Keratinocyte (primary cell): ENCODE results near the gene LRRC28. TPM values are rescaled to one million over a fixed set of nuclear protein-coding genes. Genes with fewer than 3 reads are reported as not detected.

ENCODE experiments used
- DNase-seq: peaks from one replicate; pipeline ENCODE4 v3.0.0-alpha.2; 2011; ENCODE audit warnings: low read depth, missing footprints, low spot score
- FAIRE-seq: peaks from 2 replicates; lab custom pipeline; 2011; peaks lifted over from hg19 to GRCh38; lab: Jason Lieb, UNC
- H2AFZ ChIP-seq: 2 replicates; pipeline ENCODE4 v1.6.0; 2012; ENCODE audit warnings: low read length, control low read depth, inconsistent platforms; ENCODE audit not compliant: control insufficient read depth
- H3K27ac ChIP-seq: 2 replicates; pipeline ENCODE4 v1.5.1; 2011; ENCODE audit warnings: low read length; ENCODE audit not compliant: control insufficient read depth, insufficient read depth
- H3K27me3 ChIP-seq: 3 replicates; pipeline ENCODE4 v1.6.0; 2011; ENCODE audit warnings: low read length; ENCODE audit not compliant: control insufficient read depth, insufficient read depth; ENCODE audit errors: extremely low read depth
- H3K36me3 ChIP-seq, 2 experiments: 2 replicates in 1 of 2; 3 replicates in 1 of 2; pipeline ENCODE4 v1.5.1; 2011; ENCODE audit warnings: low read length in 2 of 2, mild to moderate bottlenecking in 1 of 2; ENCODE audit not compliant: control insufficient read depth in 2 of 2, insufficient read depth in 2 of 2; ENCODE audit errors: extremely low read depth in 1 of 2
- H3K4me1 ChIP-seq: 3 replicates; pipeline ENCODE4 v1.5.1; 2011; ENCODE audit warnings: low read length; ENCODE audit not compliant: control insufficient read depth, insufficient read depth; ENCODE audit errors: extremely low read depth
- H3K4me2 ChIP-seq: 3 replicates; pipeline ENCODE4 v1.6.0; 2011; ENCODE audit warnings: low read depth, low read length; ENCODE audit not compliant: control insufficient read depth, insufficient read depth; ENCODE audit errors: extremely low read depth
- H3K4me3 ChIP-seq, 3 experiments: fragments of 200-600 bp in 1 of 3; sonication (generic) in 1 of 3; 2 replicates in 2 of 3; 3 replicates in 1 of 3; pipeline ENCODE4 v1.5.1; 2011 to 2016; ENCODE audit warnings: low read length in 3 of 3, mild to moderate bottlenecking in 3 of 3, control low read depth in 2 of 3, inconsistent platforms in 1 of 3, low read depth in 1 of 3, mixed read lengths in 1 of 3, mixed run types in 1 of 3, moderate library complexity in 1 of 3; ENCODE audit not compliant: control insufficient read depth in 2 of 3, insufficient read depth in 2 of 3; ENCODE audit errors: extremely low read depth in 1 of 3
- H3K79me2 ChIP-seq: 2 replicates; pipeline ENCODE4 v1.6.0; 2012; ENCODE audit warnings: low read length; ENCODE audit not compliant: control insufficient read depth, insufficient read depth
- H3K9ac ChIP-seq: 3 replicates; pipeline ENCODE4 v1.6.0; 2011; ENCODE audit warnings: low read length; ENCODE audit not compliant: control insufficient read depth, insufficient read depth; ENCODE audit errors: extremely low read depth
- H3K9me1 ChIP-seq: 3 replicates; pipeline ENCODE4 v1.6.0; 2011; ENCODE audit warnings: low read length; ENCODE audit not compliant: control insufficient read depth, insufficient read depth; ENCODE audit errors: extremely low read depth
- H3K9me3 ChIP-seq: 2 replicates; pipeline ENCODE4 v1.5.1; 2012; ENCODE audit warnings: low read depth, low read length; ENCODE audit not compliant: control insufficient read depth
- H4K20me1 ChIP-seq: 3 replicates; pipeline ENCODE4 v1.6.0; 2011; ENCODE audit warnings: low read length; ENCODE audit not compliant: control insufficient read depth, insufficient read depth; ENCODE audit errors: extremely low read depth
- EZH2 ChIP-seq: IDR thresholded peaks from one replicate; pipeline ENCODE4 v1.6.1; 2012; ENCODE audit warnings: inconsistent platforms, mild to moderate bottlenecking, low read length, moderate library complexity
- dilution Hi-C: fragments of 300-500 bp; cut with MboI; formaldehyde crosslinking; loops from one replicate; pipeline ENCODE4 v1.7.0; 2020; ENCODE audit warnings: low sequenced_read_pairs; ENCODE audit not compliant: extremely low pct_ligation_motif_present
- polyA plus RNA-seq, 5 experiments: library from polyadenylated mRNA; depleted of rRNA in 3 of 5; stranded (reverse) in 3 of 5; stranded (forward) in 1 of 5; unstranded in 1 of 5; fragments of >200 nt; gene quantifications; 1 replicate in 1 of 5; 2 replicates in 3 of 5; 3 replicates in 1 of 5; pipeline versions ENCODE4 v1.2.1 to v1.2.3, GENCODE V29; 2011 to 2012; ENCODE audit warnings: missing spikeins in 2 of 5, low read depth in 1 of 5, low replicate concordance in 1 of 5
- TF ChIP-seq, protein P1 (sequence below), 3 experiments: IDR thresholded peaks in 1 of 3; conservative IDR thresholded peaks in 1 of 3; optimal IDR thresholded peaks in 1 of 3; 2 replicates in 2 of 3; 3 replicates in 1 of 3; pipeline versions ENCODE3 to v1.5.1; 2011; ENCODE audit warnings: low read length in 3 of 3, mild to moderate bottlenecking in 3 of 3, moderate library complexity in 2 of 3, control low read depth in 1 of 3, inconsistent platforms in 1 of 3; ENCODE audit not compliant: insufficient read depth in 2 of 3; ENCODE audit errors: extremely low read depth in 1 of 3

Gene LRRC28
- polyA plus RNA-seq, 1 donor (not counting 4 experiments of a cell fraction or from before 2014, with no cell fraction given): 25.1 TPM

DNA sequence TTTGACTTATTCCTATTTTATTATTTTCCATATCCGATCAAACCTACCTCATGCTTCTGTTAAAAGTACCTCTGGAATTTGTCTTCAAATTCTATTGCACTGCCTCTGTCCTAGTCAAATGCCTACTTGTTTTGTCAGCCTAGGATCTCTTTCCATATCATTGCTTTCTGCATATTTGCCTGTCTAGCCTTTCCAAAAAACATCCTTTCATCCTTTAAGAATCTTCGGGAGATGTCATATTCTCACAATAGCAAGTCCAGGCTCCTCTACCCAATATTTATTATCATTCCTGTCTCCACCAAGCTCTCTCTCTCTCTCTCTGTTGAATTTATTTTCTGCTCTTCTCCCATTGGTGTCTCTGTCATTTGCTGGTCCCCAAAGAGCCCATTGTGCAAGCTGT is 80.1 kb downstream of the LRRC28 start:
- TF ChIP-seq, protein P1, sequence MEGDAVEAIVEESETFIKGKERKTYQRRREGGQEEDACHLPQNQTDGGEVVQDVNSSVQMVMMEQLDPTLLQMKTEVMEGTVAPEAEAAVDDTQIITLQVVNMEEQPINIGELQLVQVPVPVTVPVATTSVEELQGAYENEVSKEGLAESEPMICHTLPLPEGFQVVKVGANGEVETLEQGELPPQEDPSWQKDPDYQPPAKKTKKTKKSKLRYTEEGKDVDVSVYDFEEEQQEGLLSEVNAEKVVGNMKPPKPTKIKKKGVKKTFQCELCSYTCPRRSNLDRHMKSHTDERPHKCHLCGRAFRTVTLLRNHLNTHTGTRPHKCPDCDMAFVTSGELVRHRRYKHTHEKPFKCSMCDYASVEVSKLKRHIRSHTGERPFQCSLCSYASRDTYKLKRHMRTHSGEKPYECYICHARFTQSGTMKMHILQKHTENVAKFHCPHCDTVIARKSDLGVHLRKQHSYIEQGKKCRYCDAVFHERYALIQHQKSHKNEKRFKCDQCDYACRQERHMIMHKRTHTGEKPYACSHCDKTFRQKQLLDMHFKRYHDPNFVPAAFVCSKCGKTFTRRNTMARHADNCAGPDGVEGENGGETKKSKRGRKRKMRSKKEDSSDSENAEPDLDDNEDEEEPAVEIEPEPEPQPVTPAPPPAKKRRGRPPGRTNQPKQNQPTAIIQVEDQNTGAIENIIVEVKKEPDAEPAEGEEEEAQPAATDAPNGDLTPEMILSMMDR (optimal IDR thresholded peaks at IDR 0.05 in 1 of 3, IDR thresholded peaks at IDR 0.05 in 1 of 3, conservative IDR thresholded peaks at IDR 0.05 in 1 of 3; ENCODE audit: extremely low read depth in 1 of 3, insufficient read depth in 2 of 3, low read length in 3 of 3): no peak
- TF ChIP-seq EZH2: no peak
- H3K9ac ChIP-seq: no peak overlapping the region
- no peaks in the 10 kb centered on the region for H3K36me3 ChIP-seq
- no peaks in the 10 kb centered on the region for H3K79me2 ChIP-seq
- H3K4me1 ChIP-seq: peaks cover under 1% of the 10 kb centered on the region
- FAIRE-seq (no peak), DNase-seq (no peak)
- no peak overlapping the region for H3K4me2 ChIP-seq
- H3K27me3 ChIP-seq: no peaks in the 10 kb centered on the region
- no peaks in the 10 kb centered on the region for H3K9me3 ChIP-seq
- no peaks in the 10 kb centered on the region for H3K9me1 ChIP-seq
- no peak overlapping the region for H2AFZ ChIP-seq
- dilution Hi-C loops: no loop called here
- H3K4me3 ChIP-seq: no peak overlapping the region
- no peaks in the 10 kb centered on the region for H4K20me1 ChIP-seq
- H3K27ac ChIP-seq: no peak overlapping the region

DNA sequence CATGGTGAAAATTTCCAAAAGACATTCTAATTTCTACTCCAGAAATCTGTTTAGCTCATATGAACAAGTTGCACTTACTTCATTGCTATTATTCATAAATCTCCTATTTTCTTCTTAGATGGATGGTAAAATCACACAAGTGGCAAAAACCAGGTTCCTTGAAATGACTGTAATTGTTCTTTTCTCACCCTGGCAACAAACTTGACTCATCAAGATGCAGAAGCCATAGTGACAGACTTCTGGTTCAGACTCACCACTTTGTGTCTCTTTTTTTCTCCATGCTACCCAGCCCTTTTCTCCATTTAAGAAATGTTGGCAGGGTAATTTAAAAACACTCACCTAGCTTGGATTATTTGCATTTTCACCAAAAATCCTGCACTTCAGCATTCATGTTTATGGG is 82.1 kb downstream of the LRRC28 start:
- no peak overlapping the region for H3K9ac ChIP-seq
- no peak overlapping the region for H2AFZ ChIP-seq
- H3K4me2 ChIP-seq: no peak overlapping the region
- no peaks in the 10 kb centered on the region for H3K9me1 ChIP-seq
- dilution Hi-C loops: no loop called here
- DNase-seq (no peak), FAIRE-seq (no peak)
- H3K4me1 ChIP-seq: no peaks in the 10 kb centered on the region
- no peaks in the 10 kb centered on the region for H3K27me3 ChIP-seq
- TF ChIP-seq EZH2: no peak
- TF ChIP-seq, protein P1 (optimal IDR thresholded peaks at IDR 0.05 in 1 of 3, IDR thresholded peaks at IDR 0.05 in 1 of 3, conservative IDR thresholded peaks at IDR 0.05 in 1 of 3; ENCODE audit: extremely low read depth in 1 of 3, insufficient read depth in 2 of 3, low read length in 3 of 3): no peak
- no peak overlapping the region for H3K4me3 ChIP-seq
- no peaks in the 10 kb centered on the region for H3K36me3 ChIP-seq
- no peaks in the 10 kb centered on the region for H3K79me2 ChIP-seq
- H3K27ac ChIP-seq: no peak overlapping the region
- H3K9me3 ChIP-seq: no peaks in the 10 kb centered on the region
- no peaks in the 10 kb centered on the region for H4K20me1 ChIP-seq
